SK-MEL-5 (cell line): ENCODE results near the gene DNAJC10. TPM values are rescaled to one million over a fixed set of nuclear protein-coding genes. Genes with fewer than 3 reads are reported as not detected.
"Not testable (repeated sequence)": the region's sequence is repeated elsewhere in the genome, so short reads cannot be mapped to it uniquely, and the experiment has no call there.

Source experiments
- DNase-seq: peaks from one replicate; pipeline ENCODE4 v3.0.0-alpha.2; 2016; ENCODE audit warnings: low read depth, low spot score
- in situ Hi-C: cut with HindIII; loops from 2 replicates; pipeline ENCODE4 v1.10.0; 2016; ENCODE audit warnings: low sequenced_read_pairs, high pct_unique_total_duplicates, low pct_unique_long_range_greater_than_20kb
- total RNA-seq: library from RNA; depleted of rRNA; stranded (reverse); fragments of >200 nt; shearing (Covaris generic); gene quantifications from 2 replicates; pipeline ENCODE4 v1.2.3, GENCODE V29; 2014

Gene DNAJC10
- total RNA-seq, 1 experiment from 2014 or later = 104 TPM

DNA sequence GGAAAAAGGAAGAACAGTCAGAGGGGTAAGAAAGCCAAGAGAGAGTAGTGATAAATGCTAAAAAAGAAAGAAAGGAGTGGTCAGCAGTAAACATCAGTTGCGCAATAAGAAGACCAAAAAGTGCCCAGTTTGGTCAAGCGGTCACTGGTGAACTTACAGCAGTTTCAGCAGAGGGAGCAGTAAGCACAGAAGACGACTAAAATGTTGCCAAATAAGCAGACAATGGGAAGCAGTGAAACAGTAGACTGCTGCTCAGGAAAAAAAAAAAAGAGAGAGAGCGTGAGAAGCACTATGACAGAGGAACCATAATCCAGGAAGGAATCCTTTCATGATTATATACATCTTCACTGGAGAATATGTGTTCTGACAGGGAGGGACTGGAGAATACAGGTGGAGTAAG, 45.8 kb downstream of the DNAJC10 start:
- in situ Hi-C loops = no loop called here

DNA sequence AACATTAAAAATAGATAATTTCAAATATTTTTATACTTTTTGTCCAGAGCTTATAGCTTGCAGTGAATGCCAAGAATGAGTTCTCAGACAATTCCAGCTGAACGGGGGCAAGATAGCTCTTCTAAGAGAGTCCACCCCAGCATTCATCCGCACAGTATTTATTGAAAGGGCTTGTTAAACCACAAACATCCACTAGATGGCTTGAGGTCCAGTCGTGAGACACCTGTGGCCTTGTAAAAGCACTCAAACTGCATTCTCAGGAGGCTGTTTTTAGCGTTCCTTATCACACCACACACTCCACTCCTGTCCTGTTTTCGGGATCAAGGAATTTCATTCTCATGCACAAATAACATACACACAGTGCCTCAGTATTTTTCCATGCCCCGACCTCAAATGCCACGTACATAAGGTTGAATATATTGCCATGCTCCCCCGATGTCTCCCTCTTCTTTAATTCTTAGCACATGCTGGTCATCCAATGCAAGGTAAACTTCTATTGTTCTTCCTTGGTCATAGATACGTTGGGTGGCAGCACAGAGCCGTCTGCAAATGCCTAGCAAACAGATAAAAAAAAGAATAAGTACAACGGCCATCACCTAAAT, 47.4 kb downstream of the DNAJC10 start:
- peak; percentile 66 for DNase-seq
- in situ Hi-C loops = no loop called here

More for the DNA sequence above, 45.8 kb downstream of the DNAJC10 start:
- DNase-seq = peak; percentile 13

DNA sequence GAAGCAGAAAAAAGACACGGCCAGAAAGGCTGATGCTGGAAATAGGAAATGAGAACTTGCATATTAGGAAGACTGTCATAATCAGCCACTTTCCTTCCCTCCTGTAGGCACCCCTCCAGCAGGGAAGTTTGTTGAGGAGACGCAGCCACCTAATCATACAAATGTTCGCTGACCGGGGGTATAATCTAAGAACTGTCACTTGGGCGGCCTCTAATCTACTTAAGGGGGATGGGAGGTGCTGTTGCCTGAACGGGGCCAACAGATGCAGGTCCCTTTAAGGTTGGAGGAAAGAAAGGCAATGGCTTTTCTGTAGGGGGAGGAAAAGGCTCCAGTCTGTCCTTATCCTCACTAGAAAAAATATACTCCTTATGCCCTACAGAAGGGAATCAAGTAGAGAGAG, 50.6 kb downstream of the DNAJC10 start:
- in situ Hi-C loops = no loop called here
- no peak for DNase-seq

DNA sequence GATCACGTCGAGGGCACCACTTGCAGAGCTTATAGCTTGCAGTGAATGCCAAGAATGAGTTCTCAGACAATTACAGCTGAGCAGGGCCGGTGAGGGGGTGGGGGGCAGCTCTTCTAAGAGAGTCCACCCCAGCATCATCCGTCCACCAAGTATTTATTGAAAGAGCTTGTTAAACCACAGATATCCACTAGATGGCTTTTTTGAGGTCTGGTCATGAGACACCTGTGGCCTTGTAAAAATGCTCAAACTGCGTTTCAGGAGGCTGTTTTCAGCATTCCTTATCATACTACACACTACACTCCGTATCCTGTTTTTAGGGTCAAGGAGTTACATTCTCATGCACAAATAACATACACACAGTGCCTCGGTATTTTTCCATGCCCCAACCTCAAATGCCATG, 51.5 kb downstream of the DNAJC10 start:
- peak; percentile 56 for DNase-seq
- in situ Hi-C loops = no loop called here

DNA sequence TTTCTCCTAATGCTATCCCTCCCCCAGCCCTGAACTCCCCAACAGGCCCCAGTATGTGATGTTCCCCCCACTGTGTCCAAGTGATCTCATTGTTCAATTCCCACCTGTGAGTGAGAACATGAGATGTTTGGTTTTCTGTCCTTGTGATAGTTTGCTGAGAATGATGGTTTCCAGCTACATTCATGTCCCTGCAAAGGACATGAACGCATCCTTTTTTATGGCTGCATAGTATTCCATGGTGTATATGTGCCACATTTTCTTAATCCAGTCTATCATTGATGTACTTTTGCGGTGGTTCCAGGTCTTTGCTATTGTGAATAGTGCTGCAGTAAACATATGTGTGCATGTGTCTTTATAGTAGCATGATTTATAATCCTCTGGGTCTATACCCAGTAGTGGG, 52.9 kb downstream of the DNAJC10 start:
- DNase-seq, in situ Hi-C loops: not testable (repeated sequence)

DNA sequence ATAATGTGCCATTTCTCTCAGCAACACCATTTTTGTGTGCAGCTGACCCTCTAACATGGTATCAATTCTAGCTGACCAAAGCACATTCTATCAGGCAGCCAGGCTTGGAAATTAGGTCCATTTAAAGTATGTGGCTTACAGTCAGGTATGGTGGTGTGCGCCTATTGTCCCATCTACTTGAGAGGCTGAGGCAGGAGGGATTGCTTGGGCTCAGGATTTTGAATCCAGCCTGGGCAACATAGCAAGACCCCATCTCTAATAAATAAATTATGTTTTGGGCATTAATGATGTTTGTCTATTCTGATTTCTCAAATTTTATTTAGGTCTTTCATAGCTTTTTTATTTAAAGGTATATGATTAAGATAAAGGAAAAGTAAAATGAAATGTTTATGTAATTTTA, 63.3 kb downstream of the DNAJC10 start:
- DNase-seq = no peak
- in situ Hi-C loops = no loop called here

DNA sequence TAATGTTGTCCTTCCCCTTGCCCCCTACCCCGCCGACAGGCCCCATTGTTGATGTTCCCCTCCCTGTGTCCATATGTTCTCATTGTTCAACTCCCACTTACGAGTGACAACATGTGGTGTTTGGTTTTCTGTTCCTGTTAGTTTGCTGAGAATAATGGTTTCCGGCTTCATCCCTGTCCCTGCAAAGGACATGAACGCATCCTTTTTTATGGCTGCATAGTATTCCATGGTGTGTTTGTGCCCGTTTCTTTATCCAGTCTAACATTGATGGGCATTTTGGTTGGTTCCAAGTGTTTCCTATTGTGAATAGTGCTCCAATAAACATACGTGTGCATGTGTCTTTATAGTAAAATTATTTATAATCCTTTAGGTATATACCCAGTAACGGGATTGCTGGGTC, 65.0 kb downstream of the DNAJC10 start:
- in situ Hi-C loops, DNase-seq: not testable (repeated sequence)

DNA sequence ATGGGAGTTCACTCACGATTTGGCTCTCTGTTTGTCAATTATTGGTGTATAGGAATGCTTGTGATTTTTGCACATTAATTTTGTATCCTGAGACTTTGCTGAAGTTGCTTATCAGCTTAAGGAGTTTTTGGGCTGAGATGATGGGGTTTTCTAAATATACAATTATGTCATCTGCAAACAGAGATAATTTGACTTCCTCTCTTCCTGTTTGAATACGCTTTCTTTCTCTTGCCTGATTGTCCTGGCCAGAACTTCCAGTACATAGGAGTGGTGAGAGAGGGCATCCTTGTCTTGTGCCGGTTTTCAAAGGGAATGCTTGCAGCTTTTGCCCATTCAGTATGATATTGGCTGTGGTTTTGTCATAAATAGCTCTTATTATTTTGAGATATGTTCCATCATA, 66.6 kb downstream of the DNAJC10 start:
- in situ Hi-C loops, DNase-seq: not testable (repeated sequence)

DNA sequence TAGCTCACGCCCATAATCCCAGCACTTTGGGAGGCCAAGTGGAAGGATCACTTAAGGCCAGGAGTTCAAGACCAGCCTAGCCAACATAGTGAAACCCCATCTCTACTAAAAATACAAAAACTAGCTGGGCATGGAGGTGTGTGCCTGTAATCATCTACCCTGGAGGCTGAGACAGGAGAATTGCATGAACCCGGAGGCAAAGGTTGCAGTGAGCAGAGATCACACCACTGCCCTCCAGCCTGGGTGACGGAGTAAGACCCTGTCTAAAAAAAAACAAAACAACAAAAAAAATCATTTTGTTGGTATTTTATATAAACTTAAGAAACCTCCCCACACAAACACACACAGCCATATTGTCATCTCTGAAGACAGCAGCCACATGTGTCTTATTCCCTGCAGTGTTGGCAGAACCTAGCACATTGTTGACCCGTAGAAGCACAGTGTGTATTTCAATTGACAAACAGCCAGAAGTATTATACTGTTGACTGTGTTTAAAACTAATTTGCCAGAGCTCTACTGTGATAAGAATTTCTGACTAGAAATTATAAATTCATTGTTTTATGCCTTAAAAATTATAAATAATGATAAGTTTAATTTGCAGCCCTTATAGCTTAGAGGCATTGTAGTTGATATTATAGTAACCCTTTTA, 68.1 kb downstream of the DNAJC10 start:
- DNase-seq = no peak
- in situ Hi-C loops = no loop called here

DNA sequence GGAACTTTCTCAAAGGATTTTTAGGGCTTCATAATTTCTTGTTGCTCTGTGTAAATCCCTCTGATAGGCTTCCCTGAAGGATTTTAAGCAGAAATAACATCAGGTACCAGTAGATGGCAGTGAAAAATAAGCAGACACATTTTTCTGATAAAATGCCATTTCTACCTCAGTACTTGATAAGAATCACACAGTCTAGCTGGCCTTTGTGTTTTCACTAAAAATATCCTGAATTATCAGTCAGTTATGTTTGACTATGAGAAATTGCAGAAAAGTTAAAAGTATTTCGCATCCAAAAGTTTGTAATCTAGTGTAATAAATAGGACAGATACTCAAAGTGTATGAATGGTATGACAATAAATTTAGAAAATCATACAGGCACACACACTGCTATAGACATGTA, 68.7 kb downstream of the DNAJC10 start:
- in situ Hi-C loops = no loop called here

DNA sequence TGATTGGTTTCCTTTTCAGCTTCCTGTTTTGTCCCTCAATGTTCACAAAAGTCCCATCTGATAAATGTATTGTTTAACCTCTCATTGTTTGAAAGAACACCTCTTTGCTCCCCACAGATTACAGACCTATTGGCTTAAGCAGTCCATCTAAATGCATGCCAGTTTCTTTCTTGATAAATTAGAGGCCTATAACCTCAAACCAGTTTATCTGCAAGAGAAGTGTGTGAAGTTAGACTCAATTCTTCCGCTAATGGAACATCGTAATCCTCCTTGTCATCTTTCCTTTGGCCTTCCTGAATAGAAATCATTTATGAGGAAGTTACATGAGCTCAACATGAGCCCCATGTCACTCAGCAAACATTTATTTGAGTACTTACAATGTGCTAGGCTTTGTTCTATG, 76.4 kb downstream of the DNAJC10 start:
- DNase-seq = no peak
- in situ Hi-C loops = no loop called here

More for the DNA sequence above, 68.7 kb downstream of the DNAJC10 start:
- peak; percentile 67 for DNase-seq

DNA sequence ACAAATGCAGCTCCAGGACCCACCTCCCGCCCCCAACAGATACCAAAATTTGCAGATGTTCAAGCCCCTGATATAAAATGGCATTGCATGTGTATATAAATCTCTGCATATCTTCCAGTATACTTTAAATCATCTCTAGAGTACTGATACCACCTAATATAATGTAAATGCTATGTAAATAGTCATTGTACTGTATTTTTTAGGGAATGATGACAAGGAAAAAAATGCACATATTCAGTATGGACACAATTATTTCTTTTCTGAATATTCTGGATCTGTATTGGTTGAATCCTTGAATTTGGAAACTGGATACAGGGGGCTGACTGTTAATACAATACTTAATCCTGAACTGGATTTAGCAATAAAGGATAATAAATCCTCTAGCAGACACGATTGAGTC, 82.7 kb downstream of the DNAJC10 start:
- in situ Hi-C loops = no loop called here

DNA sequence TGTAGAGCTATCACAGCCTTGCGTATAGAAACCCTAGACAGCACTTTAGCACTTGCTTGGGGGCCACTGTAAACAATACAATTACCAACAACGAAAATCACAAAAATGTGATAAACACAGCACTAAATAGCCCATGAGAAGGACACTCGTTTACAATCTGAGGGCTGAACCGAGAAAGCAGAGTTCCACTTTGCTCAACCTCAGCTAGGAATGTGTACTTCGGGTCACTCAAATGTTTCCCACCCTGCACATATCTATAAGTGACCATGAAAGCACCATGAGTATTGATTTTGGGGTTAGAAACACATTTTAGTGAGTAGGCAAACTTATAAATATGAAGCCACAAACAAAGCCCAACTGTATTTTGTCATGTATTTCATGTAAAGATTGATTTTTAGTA, 88.1 kb downstream of the DNAJC10 start:
- in situ Hi-C loops = no loop called here
- DNase-seq = no peak

More for the DNA sequence above, 82.7 kb downstream of the DNAJC10 start:
- DNase-seq = no peak

DNA sequence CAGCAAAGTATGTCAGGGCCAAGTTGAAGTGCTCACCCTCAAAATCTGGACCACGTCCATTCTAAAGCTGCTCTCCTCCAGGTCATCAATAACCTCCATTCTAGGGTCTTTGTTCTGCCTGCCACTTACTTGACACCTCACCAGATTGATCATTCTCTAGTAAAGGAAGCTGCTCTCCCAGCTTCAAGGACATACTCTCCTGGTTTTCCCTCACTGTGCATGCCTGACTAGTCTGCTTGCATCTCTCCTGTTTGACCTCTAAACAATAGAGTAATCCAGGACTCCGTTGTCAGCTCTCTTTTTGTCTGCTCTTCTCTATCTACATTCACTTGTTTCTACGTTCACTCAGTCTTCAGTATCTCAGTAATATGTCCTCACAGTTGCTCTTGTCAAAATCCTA, 91.3 kb downstream of the DNAJC10 start:
- in situ Hi-C loops = no loop called here

DNA sequence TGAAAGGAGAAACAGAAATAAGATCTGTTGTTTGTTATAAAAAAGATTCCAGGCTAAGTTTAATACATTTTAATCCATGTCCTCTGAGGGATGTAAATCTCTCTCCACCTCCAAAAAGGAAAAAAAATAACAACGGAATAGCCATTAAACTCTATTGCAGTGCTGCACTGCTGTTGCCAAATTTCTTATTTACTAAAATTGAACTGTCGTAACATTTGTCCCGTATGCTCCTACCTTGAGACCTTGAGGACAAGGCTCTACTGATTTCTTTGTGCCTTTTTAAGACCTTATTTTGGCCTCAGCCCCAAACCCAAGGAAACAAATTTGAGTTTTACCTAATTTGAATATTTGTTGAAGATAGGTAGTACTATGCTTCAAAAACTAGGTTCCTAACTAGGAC, 94.0 kb downstream of the DNAJC10 start:
- DNase-seq = no peak
- in situ Hi-C loops = no loop called here

More for the DNA sequence above, 91.3 kb downstream of the DNAJC10 start:
- DNase-seq = no peak

DNA sequence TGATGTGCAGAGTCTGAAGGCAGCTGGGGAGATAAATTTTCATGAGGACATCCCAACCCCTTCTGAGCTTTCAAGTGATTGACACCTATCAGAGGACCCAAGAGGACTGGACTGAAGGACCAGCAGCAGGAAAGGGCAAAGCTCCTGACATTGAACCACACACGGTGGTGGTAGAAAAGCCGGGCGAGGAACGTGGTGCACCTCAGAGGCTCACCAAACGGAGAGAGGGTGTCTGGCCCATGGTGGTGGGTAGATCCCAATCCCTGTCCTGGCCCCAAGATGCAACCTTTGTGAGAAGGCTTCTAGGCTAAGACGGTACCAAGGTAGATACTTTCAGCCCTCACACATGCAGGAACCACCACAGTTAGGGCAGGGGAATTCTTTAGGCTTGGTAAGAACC, 98.3 kb downstream of the DNAJC10 start:
- DNase-seq = no peak
- in situ Hi-C loops = no loop called here

DNA sequence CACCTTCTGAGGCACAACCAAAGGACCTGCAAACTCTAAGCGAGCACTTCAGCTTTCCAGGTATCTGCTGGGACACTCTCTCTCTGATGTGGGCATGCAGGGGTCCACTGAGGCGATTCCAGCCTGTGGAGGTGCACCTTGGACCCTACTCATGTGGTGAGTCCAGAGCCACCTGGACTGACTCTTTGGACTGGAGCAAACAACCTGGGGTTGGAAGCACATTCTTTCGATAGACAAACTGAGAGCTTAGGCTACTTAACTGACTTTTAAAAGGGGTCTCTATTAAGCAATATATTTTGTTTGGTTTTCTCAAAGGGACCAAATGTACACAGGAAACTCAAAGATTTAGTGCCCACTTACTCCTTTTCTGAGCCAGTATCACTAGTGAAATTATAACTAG, 98.7 kb downstream of the DNAJC10 start:
- in situ Hi-C loops = no loop called here
- DNase-seq = no peak

DNA sequence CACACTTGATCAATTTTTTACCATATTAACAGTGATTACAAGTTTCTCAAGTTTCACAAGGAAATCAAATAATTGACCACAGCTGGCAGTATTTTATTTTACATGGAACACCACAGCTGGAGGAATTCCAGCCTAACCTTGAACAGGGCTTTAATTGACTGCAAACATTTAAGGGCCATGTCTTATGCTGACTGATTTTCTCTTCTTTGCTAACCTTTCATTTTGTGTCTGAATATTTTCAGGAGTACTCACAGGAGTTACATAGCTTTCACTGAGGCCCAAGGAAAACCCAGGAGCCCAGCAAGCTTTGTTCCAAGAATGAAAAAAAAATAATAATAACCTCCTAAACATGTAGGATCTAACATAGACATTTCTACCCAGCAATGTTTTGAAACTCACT, 100.8 kb downstream of the DNAJC10 start:
- in situ Hi-C loops = no loop called here

DNA sequence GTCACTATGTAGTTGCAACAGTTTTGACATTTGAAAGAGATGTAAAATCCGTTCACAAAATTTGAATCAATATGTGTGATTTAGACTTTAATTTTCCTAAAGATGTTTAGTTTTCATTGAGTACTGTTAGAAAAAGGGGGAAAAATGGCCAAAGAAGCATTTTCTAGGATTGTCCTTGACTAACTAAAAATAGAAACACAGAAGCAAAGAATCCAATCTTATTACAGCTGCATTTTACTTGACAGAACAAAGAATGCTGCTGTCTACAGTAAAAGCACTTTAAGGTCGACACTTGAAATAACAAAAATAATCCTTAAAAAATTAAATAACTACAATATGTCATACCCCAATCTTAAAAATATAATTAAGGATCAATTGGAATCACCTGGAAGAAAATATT, 101.5 kb downstream of the DNAJC10 start:
- in situ Hi-C loops = no loop called here
- no peak for DNase-seq

More for the DNA sequence above, 100.8 kb downstream of the DNAJC10 start:
- no peak for DNase-seq
